Astrocyte of the spinal cord (primary cell): ENCODE measurements around the gene POU3F1.

Source experiments
- DNase-seq: peaks from one replicate; pipeline ENCODE4 v3.0.0; 2011; ENCODE audit warnings: low read depth, low spot score
- H3K4me3 ChIP-seq: 2 replicates; pipeline ENCODE4 v1.5.1; 2011; ENCODE audit warnings: low read depth, mild to moderate bottlenecking, low read length, moderate library complexity
- CTCF ChIP-seq: IDR thresholded peaks from 2 replicates; pipeline ENCODE4 v1.5.1; 2012; ENCODE audit warnings: low read depth, mild to moderate bottlenecking, low read length, inconsistent platforms
- in situ Hi-C: cut with HindIII; loops from 2 replicates; pipeline ENCODE4 v1.10.0; 2017; ENCODE audit warnings: low sequenced_read_pairs

POU3F1 gene

GRCh38 chr1:38089712-38090360, 43.2 kb upstream of the POU3F1 start:
- in situ Hi-C loops = no loop called here
- no peak for DNase-seq
- no peak for TF ChIP-seq CTCF
- no peak overlapping the region for H3K4me3 ChIP-seq

- in situ Hi-C loops = no loop called here
- DNase-seq = no peak
- H3K4me3 ChIP-seq = no peak overlapping the region
- TF ChIP-seq CTCF = no peak
Observed at GRCh38 chr1:38088791-38089190, 42.2 kb upstream of the POU3F1 start.

- no peak for DNase-seq
- no peak overlapping the region for H3K4me3 ChIP-seq
- TF ChIP-seq CTCF = no peak
- in situ Hi-C loops = no loop called here
Observed at GRCh38 chr1:38088366-38088765, 41.8 kb upstream of the POU3F1 start.

- in situ Hi-C loops = no loop called here
- no peak for TF ChIP-seq CTCF
- no peak overlapping the region for H3K4me3 ChIP-seq
- no peak for DNase-seq
Observed at GRCh38 chr1:38087676-38088075, 41.1 kb upstream of the POU3F1 start.

GRCh38 chr1:38085666-38086330, 39.2 kb upstream of the POU3F1 start:
- TF ChIP-seq CTCF = no peak
- no peak overlapping the region for H3K4me3 ChIP-seq
- in situ Hi-C loops = no loop called here
- no peak for DNase-seq

GRCh38 chr1:38084700-38085099, 38.1 kb upstream of the POU3F1 start:
- no peak for DNase-seq
- H3K4me3 ChIP-seq = no peak overlapping the region
- TF ChIP-seq CTCF = no peak
- in situ Hi-C loops = no loop called here
